Neural progenitor cell (in vitro differentiated cells): ENCODE results near the gene TBC1D32. TPM values are rescaled to one million over a fixed set of nuclear protein-coding genes. Genes with fewer than 3 reads are reported as not detected.

Experiments used
- DNase-seq: peaks from one replicate; pipeline ENCODE4 v3.0.0-alpha.2; 2016; ENCODE audit warnings: low spot score
- H2AFZ ChIP-seq: fragments of 200-600 bp; sonication (generic); replicated peaks from 2 replicates; pipeline ENCODE4 v1.6.1; 2016; ENCODE audit warnings: antibody characterized with exemption
- H3F3A ChIP-seq: fragments of 200-600 bp; sonication (generic); 2 replicates; pipeline ENCODE4 v1.6.1; 2016; ENCODE audit warnings: antibody characterized with exemption, low read depth
- H3K27ac ChIP-seq: fragments of 200-600 bp; sonication (generic); 2 replicates; pipeline ENCODE4 v1.5.1; 2016; ENCODE audit warnings: mild to moderate bottlenecking
- H3K27me3 ChIP-seq: fragments of 200-600 bp; sonication (generic); 2 replicates; pipeline ENCODE4 v1.6.1; 2016; ENCODE audit warnings: mild to moderate bottlenecking, moderate library complexity
- H3K36me3 ChIP-seq: fragments of 200-600 bp; sonication (generic); 2 replicates; pipeline ENCODE4 v1.5.1; 2016
- H3K4me1 ChIP-seq: fragments of 200-600 bp; sonication (generic); 2 replicates; pipeline ENCODE4 v1.6.1; 2016; ENCODE audit warnings: mixed run types
- H3K4me2 ChIP-seq: fragments of 200-600 bp; sonication (generic); 2 replicates; pipeline ENCODE4 v1.6.1; 2016
- H3K4me3 ChIP-seq: fragments of 200-600 bp; sonication (generic); 2 replicates; pipeline ENCODE4 v1.5.1; 2016
- H3K79me2 ChIP-seq: fragments of 200-600 bp; sonication (generic); 2 replicates; pipeline ENCODE4 v1.6.1; 2016; ENCODE audit warnings: low read depth
- H3K9ac ChIP-seq: fragments of 200-600 bp; sonication (generic); 2 replicates; pipeline ENCODE4 v1.6.1; 2016
- H3K9me3 ChIP-seq: fragments of 200-600 bp; sonication (generic); 2 replicates; pipeline ENCODE4 v1.5.1; 2016; ENCODE audit warnings: low read depth
- H4K20me1 ChIP-seq: fragments of 200-600 bp; sonication (generic); 2 replicates; pipeline ENCODE4 v1.6.1; 2016; ENCODE audit warnings: low read depth
- H3K27ac Mint-ChIP-seq: 3 replicates; pipeline ENCODE4 v1.8.0; 2021; ENCODE audit warnings: mixed read lengths
- H3K27me3 Mint-ChIP-seq: 2 replicates; pipeline ENCODE4 v1.8.0; 2022; ENCODE audit warnings: low read depth, mild to moderate bottlenecking, inconsistent platforms, moderate library complexity, mixed read lengths; ENCODE audit not compliant: insufficient read depth
- H3K36me3 Mint-ChIP-seq: 3 replicates; pipeline ENCODE4 v1.8.0; 2021; ENCODE audit warnings: mixed read lengths
- H3K4me1 Mint-ChIP-seq: 3 replicates; pipeline ENCODE4 v1.8.0; 2021; ENCODE audit warnings: mixed read lengths
- H3K4me3 Mint-ChIP-seq: 3 replicates; pipeline ENCODE4 v1.8.0; 2021; ENCODE audit warnings: mild to moderate bottlenecking, moderate library complexity, mixed read lengths
- H3K9me3 Mint-ChIP-seq: 3 replicates; pipeline ENCODE4 v1.8.0; 2020; ENCODE audit warnings: mixed read lengths
- CTCF ChIP-seq: fragments of 200-600 bp; sonication (generic); IDR thresholded peaks from 2 replicates; pipeline ENCODE4 v1.5.1; 2017; ENCODE audit warnings: antibody characterized with exemption, mild to moderate bottlenecking
- EZH2 ChIP-seq: fragments of 200-600 bp; sonication (generic); IDR thresholded peaks from 2 replicates; pipeline ENCODE4 v1.6.1; 2017; ENCODE audit warnings: antibody characterized with exemption, mild to moderate bottlenecking, moderate library complexity
- EZH2phosphoT487 ChIP-seq: fragments of 200-600 bp; sonication (generic); IDR thresholded peaks from 2 replicates; pipeline ENCODE4 v1.6.1; 2017; ENCODE audit warnings: antibody characterized with exemption
- total RNA-seq: library from RNA; depleted of rRNA; stranded (reverse); fragments of >200 nt; gene quantifications from 2 replicates; pipeline ENCODE4 v1.2.3, GENCODE V29; 2015; ENCODE audit warnings: low replicate concordance

Gene TBC1D32
- total RNA-seq, 1 donor from 2014 or later = 29.7 TPM

- Mint-ChIP-seq H3K4me3 (no peak overlapping the region), H3K9me3 (peaks cover 24% of the 10 kb centered on the region), H3K36me3 (peaks cover 14% of the 10 kb centered on the region), H3K4me1 (no peaks in the 10 kb centered on the region), H3K27ac (no peak overlapping the region), H3K27me3 (no peaks in the 10 kb centered on the region)
- H3K79me2 ChIP-seq = no peaks in the 10 kb centered on the region
- DNase-seq = no peak
- no peak overlapping the region for H3K27ac ChIP-seq
- H4K20me1 ChIP-seq = no peaks in the 10 kb centered on the region
- H3K4me1 ChIP-seq = no peaks in the 10 kb centered on the region
- H3K36me3 ChIP-seq = peaks cover 6% of the 10 kb centered on the region
- H3K27me3 ChIP-seq = no peaks in the 10 kb centered on the region
- H2AFZ ChIP-seq = no peak overlapping the region
- no peak overlapping the region for H3K9ac ChIP-seq
- no peak overlapping the region for H3K4me3 ChIP-seq
- H3F3A ChIP-seq = no peaks in the 10 kb centered on the region
- TF ChIP-seq EZH2 (no peak), CTCF (no peak), EZH2phosphoT487 (no peak)
- H3K4me2 ChIP-seq = no peak overlapping the region
- no peaks in the 10 kb centered on the region for H3K9me3 ChIP-seq
These were observed 73.6 kb downstream of the TBC1D32 start for GRCh38 chr6:121260651-121261102.

DNA sequence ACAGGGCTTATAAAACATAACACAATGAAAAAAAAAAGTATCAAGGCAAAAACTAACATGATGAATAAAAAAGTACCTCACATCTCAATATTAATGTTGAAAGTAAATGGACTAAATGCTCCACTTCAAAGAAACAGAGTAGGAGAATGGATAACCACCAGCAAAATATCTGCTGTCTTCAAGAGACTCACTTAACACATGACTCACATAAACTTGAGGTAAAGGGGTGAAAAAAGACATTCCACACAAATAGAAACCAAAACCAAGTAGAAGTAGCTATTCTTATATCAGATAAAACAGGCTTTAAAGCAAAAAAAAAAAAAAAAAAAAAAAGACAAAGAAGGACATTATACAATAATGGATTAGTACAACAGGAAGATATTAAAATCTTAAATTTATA, 86.9 kb downstream of the TBC1D32 start:
- Histone ChIP-seq H3K9ac (no peak overlapping the region), H3K4me2 (no peak overlapping the region), H4K20me1 (no peaks in the 10 kb centered on the region), H3F3A (no peaks in the 10 kb centered on the region), H2AFZ (no peak overlapping the region), H3K27me3 (no peaks in the 10 kb centered on the region), H3K9me3 (peaks cover 5% of the 10 kb centered on the region), H3K36me3 (no peaks in the 10 kb centered on the region), H3K27ac (no peak overlapping the region), H3K79me2 (no peaks in the 10 kb centered on the region), H3K4me3 (no peak overlapping the region), H3K4me1 (no peaks in the 10 kb centered on the region)
- H3K9me3 Mint-ChIP-seq = peaks cover 8% of the 10 kb centered on the region
- peaks cover 2% of the 10 kb centered on the region for H3K27me3 Mint-ChIP-seq
- H3K27ac Mint-ChIP-seq = no peak overlapping the region
- no peak for TF ChIP-seq EZH2
- TF ChIP-seq CTCF = no peak
- TF ChIP-seq EZH2phosphoT487 = no peak
- no peak overlapping the region for H3K4me3 Mint-ChIP-seq
- peaks cover 3% of the 10 kb centered on the region for H3K36me3 Mint-ChIP-seq
- DNase-seq = no peak
- no peaks in the 10 kb centered on the region for H3K4me1 Mint-ChIP-seq

GRCh38 chr6:121242386-121242785, 91.9 kb downstream of the TBC1D32 start:
- no peak overlapping the region for H3K4me2 ChIP-seq
- H3F3A ChIP-seq = no peaks in the 10 kb centered on the region
- H3K9ac ChIP-seq = no peak overlapping the region
- H3K36me3 ChIP-seq = no peaks in the 10 kb centered on the region
- Mint-ChIP-seq H3K36me3 (no peaks in the 10 kb centered on the region), H3K27me3 (peaks cover 2% of the 10 kb centered on the region), H3K4me1 (no peaks in the 10 kb centered on the region), H3K27ac (no peak overlapping the region), H3K4me3 (no peak overlapping the region), H3K9me3 (peaks cover 3% of the 10 kb centered on the region)
- no peak overlapping the region for H3K27ac ChIP-seq
- H3K4me3 ChIP-seq = no peak overlapping the region
- TF ChIP-seq EZH2 = no peak
- no peak for TF ChIP-seq EZH2phosphoT487
- no peak for TF ChIP-seq CTCF
- no peaks in the 10 kb centered on the region for H3K79me2 ChIP-seq
- H3K4me1 ChIP-seq = no peaks in the 10 kb centered on the region
- H3K9me3 ChIP-seq = no peaks in the 10 kb centered on the region
- no peak for DNase-seq
- no peaks in the 10 kb centered on the region for H3K27me3 ChIP-seq
- H4K20me1 ChIP-seq = no peaks in the 10 kb centered on the region
- no peak overlapping the region for H2AFZ ChIP-seq
